OCI-LY7 (cell line): ENCODE data around the gene B4GAT1. TPM values are rescaled to one million over a fixed set of nuclear protein-coding genes. Genes with fewer than 3 reads are reported as not detected.

Experiments used
- BruUV-seq: library from RNA; stranded (reverse); fragments of 400-500 nt; replicated peaks from 2 replicates; lab custom pipeline; 2021; lab: Mats Ljungman, UMichigan
- CTCF ChIA-PET: fragments of 300-600 bp; sonication (Branson Sonifier 250); formaldehyde crosslinking; loops from one replicate; lab custom pipeline; 2022; ENCODE audit warnings: antibody characterized with exemption; ENCODE audit not compliant: unreplicated experiment; lab: Charles Lee
- POLR2A ChIA-PET: fragments of 300-600 bp; sonication (Branson Sonifier 250); formaldehyde crosslinking; loops from one replicate; lab custom pipeline; 2022; ENCODE audit warnings: antibody characterized with exemption; lab: Charles Lee
- DNase-seq: peaks from one replicate; pipeline ENCODE4 v3.0.0-alpha.2; 2015; ENCODE audit warnings: low spot score
- H2AFZ ChIP-seq: fragments of 200-600 bp; sonication (generic), shearing (Covaris generic); 2 replicates; pipeline ENCODE4 v1.6.1; 2014; ENCODE audit warnings: mild to moderate bottlenecking, antibody characterized with exemption, low read length, moderate library complexity
- H3K27ac ChIP-seq: fragments of 200-600 bp; sonication (generic); 2 replicates; pipeline ENCODE4 v1.5.1; 2014; ENCODE audit warnings: mixed run types, low read depth, mild to moderate bottlenecking, moderate library complexity, low read length, inconsistent platforms; ENCODE audit not compliant: poor library complexity, severe bottlenecking
- H3K36me3 ChIP-seq: fragments of 200-600 bp; sonication (generic); 2 replicates; pipeline ENCODE4 v1.6.1; 2014; ENCODE audit warnings: mild to moderate bottlenecking, antibody characterized with exemption, low read length, moderate library complexity, mixed read lengths; ENCODE audit not compliant: insufficient read depth
- H3K4me1 ChIP-seq: fragments of 200-600 bp; sonication (generic); 2 replicates; pipeline ENCODE4 v1.5.1; 2014; ENCODE audit warnings: mild to moderate bottlenecking, low read length; ENCODE audit not compliant: insufficient read depth, poor library complexity, severe bottlenecking
- H3K4me2 ChIP-seq: fragments of 200-600 bp; sonication (generic); 2 replicates; pipeline ENCODE4 v1.6.1; 2014; ENCODE audit warnings: mild to moderate bottlenecking, low read length
- H3K4me3 ChIP-seq: fragments of 200-600 bp; sonication (generic); 2 replicates; pipeline ENCODE4 v1.5.1; 2014; ENCODE audit warnings: mild to moderate bottlenecking, low read depth, low read length; ENCODE audit not compliant: poor library complexity, severe bottlenecking
- H3K79me2 ChIP-seq: fragments of 200-600 bp; sonication (generic); 2 replicates; pipeline ENCODE4 v1.6.1; 2016; ENCODE audit warnings: low read depth, mild to moderate bottlenecking, low read length, moderate library complexity, mixed read lengths; ENCODE audit not compliant: insufficient read depth
- H3K9me2 ChIP-seq: fragments of 200-600 bp; sonication (generic); 2 replicates; pipeline ENCODE4 v1.6.1; 2016; ENCODE audit warnings: mild to moderate bottlenecking, low read length, mixed read lengths; ENCODE audit not compliant: insufficient read depth
- H3K9me3 ChIP-seq: fragments of 200-600 bp; sonication (generic); 2 replicates; pipeline ENCODE4 v1.6.1; 2014; ENCODE audit warnings: mild to moderate bottlenecking, mixed run types, low read length, mixed read lengths
- H4K20me1 ChIP-seq: fragments of 200-600 bp; sonication (generic); 2 replicates; pipeline ENCODE4 v1.6.1; 2014; ENCODE audit warnings: mild to moderate bottlenecking, antibody characterized with exemption, low read length, moderate library complexity, mixed read lengths; ENCODE audit not compliant: insufficient read depth
- CTCF ChIP-seq: fragments of 200-600 bp; sonication (generic); conservative IDR thresholded peaks from 2 replicates; pipeline ENCODE4 v1.5.1; 2014; ENCODE audit warnings: mild to moderate bottlenecking, antibody characterized with exemption, low read length, moderate library complexity, mixed read lengths
- EZH2phosphoT487 ChIP-seq: fragments of 200-600 bp; sonication (generic); IDR thresholded peaks from 2 replicates; pipeline ENCODE4 v1.6.1; 2018; ENCODE audit warnings: low read depth, borderline replicate concordance, mild to moderate bottlenecking, mixed run types, antibody characterized with exemption, low read length, moderate library complexity, mixed read lengths
- intact Hi-C: fragments of 100-400 bp; cut with micrococcal nuclease; formaldehyde crosslinking; loops from one replicate; pipeline ENCODE4 v1.10.0; 2022; ENCODE audit not compliant: unreplicated experiment
- total RNA-seq, 2 experiments: library from RNA; depleted of rRNA in 1 of 2; stranded (reverse); fragments of >200 nt in 1 of 2; shearing (Covaris generic) in 1 of 2; gene quantifications; 2 replicates each; pipeline ENCODE4 v1.2.3, GENCODE V29; 2014 to 2022

Gene B4GAT1
- total RNA-seq, 2 experiments from 2014 or later: 9.8 to 11.7 TPM

- H2AFZ ChIP-seq: peak overlapping the region; percentile 18; the same call in 1 of the 2 replicates
- no peaks in the 10 kb centered on the region for H3K79me2 ChIP-seq
- CTCF ChIA-PET: interaction anchor here (1.0 to 2.5 kb wide), 3 partner anchors 15 to 73 kb away, joined by 3 to 7 read pairs (median 4); partner anchors contain the start of gene RIN1
- no peaks in the 10 kb centered on the region for H3K9me3 ChIP-seq
- POLR2A ChIA-PET: interaction anchor here (0.6 to 3.6 kb wide), 11 partner anchors 9 to 78 kb away, joined by 3 to 13 read pairs (median 6); partner anchors contain the start of genes BRMS1 and YIF1A
- peak overlapping the region; percentile 70 for H3K4me3 ChIP-seq
- no TSS peak for BruUV-seq
- H3K9me2 ChIP-seq: no peaks in the 10 kb centered on the region
- no peaks in the 10 kb centered on the region for H3K36me3 ChIP-seq
- intact Hi-C loops: loop anchor here (5.0 kb wide), 1 partner anchor 34 kb away; the partner anchor contains the start of genes B4GAT1 and BRMS1
- H3K4me2 ChIP-seq: peak overlapping the region; percentile 74
- no peak for DNase-seq
- H4K20me1 ChIP-seq: no peaks in the 10 kb centered on the region
- peaks cover 33% of the 10 kb centered on the region for H3K4me1 ChIP-seq
- TF ChIP-seq CTCF (peak; percentile 49), EZH2phosphoT487 (no peak)
- H3K27ac ChIP-seq: peak overlapping the region; percentile 21
Observed at GRCh38 chr11:66313321-66314185, 33.9 kb downstream of the B4GAT1 start.

GRCh38 chr11:66312549-66313320, 34.7 kb downstream of the B4GAT1 start:
- Histone ChIP-seq H3K79me2 (no peaks in the 10 kb centered on the region), H3K4me1 (peaks cover 25% of the 10 kb centered on the region), H3K27ac (peak overlapping the region; percentile 72), H3K4me3 (peak overlapping the region; percentile 70), H3K4me2 (peak overlapping the region; percentile 89), H2AFZ (peak overlapping the region; percentile 70), H4K20me1 (no peaks in the 10 kb centered on the region), H3K9me3 (no peaks in the 10 kb centered on the region), H3K9me2 (no peaks in the 10 kb centered on the region), H3K36me3 (no peaks in the 10 kb centered on the region)
- ChIA-PET POLR2A (interaction anchor here (0.6 to 3.6 kb wide), 16 partner anchors 9 to 1070 kb away, joined by 3 to 13 read pairs (median 4); partner anchors contain the start of genes BRMS1 and YIF1A), CTCF (interaction anchor here (0.6 to 2.5 kb wide), 9 partner anchors 9 to 73 kb away, joined by 3 to 7 read pairs (median 3); partner anchors contain the start of genes RIN1 and YIF1A)
- intact Hi-C loops: loop anchor here (1.0 to 5.0 kb wide), 3 partner anchors 16 to 59 kb away; partner anchors contain the start of genes B4GAT1, BRMS1 and SLC29A2
- TF ChIP-seq CTCF (no peak), EZH2phosphoT487 (no peak)
- no TSS peak for BruUV-seq
- peak; percentile 99 for DNase-seq
